ENCODE data around the gene RAX. TPM values are rescaled to one million over a fixed set of nuclear protein-coding genes. Genes with fewer than 3 reads are reported as not detected.

The RAX gene
- total RNA-seq, 1 donor: not detected

DNA sequence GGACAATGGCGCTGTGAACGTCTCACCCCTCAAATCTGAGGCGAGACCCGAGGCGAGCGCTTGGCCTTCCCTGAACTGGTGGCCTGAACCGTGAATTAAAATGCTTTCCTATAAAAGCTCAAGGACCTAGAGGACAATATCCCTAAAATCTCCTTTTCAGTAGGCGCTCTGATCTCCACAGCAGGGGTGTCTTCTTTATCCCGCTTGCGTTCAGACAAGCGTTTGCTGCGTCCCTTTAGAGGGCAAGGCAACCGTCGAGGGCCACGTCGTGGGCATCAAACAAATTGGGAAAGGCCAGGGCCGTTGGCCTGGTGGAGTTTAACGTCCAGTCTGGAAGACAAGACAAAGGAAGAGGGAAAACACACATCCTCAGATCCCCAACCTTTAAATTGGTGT lies 1.3 kb upstream of the RAX start:
- no peak for DNase-seq (ENCODE audit: low read depth)
- TF ChIP-seq, protein P1, sequence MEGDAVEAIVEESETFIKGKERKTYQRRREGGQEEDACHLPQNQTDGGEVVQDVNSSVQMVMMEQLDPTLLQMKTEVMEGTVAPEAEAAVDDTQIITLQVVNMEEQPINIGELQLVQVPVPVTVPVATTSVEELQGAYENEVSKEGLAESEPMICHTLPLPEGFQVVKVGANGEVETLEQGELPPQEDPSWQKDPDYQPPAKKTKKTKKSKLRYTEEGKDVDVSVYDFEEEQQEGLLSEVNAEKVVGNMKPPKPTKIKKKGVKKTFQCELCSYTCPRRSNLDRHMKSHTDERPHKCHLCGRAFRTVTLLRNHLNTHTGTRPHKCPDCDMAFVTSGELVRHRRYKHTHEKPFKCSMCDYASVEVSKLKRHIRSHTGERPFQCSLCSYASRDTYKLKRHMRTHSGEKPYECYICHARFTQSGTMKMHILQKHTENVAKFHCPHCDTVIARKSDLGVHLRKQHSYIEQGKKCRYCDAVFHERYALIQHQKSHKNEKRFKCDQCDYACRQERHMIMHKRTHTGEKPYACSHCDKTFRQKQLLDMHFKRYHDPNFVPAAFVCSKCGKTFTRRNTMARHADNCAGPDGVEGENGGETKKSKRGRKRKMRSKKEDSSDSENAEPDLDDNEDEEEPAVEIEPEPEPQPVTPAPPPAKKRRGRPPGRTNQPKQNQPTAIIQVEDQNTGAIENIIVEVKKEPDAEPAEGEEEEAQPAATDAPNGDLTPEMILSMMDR (IDR thresholded peaks at IDR 0.05; ENCODE audit: insufficient read depth, low read depth, low read length): no peak
- H3K4me3 ChIP-seq (ENCODE audit: low read depth, low read length): no peak overlapping the region

DNA sequence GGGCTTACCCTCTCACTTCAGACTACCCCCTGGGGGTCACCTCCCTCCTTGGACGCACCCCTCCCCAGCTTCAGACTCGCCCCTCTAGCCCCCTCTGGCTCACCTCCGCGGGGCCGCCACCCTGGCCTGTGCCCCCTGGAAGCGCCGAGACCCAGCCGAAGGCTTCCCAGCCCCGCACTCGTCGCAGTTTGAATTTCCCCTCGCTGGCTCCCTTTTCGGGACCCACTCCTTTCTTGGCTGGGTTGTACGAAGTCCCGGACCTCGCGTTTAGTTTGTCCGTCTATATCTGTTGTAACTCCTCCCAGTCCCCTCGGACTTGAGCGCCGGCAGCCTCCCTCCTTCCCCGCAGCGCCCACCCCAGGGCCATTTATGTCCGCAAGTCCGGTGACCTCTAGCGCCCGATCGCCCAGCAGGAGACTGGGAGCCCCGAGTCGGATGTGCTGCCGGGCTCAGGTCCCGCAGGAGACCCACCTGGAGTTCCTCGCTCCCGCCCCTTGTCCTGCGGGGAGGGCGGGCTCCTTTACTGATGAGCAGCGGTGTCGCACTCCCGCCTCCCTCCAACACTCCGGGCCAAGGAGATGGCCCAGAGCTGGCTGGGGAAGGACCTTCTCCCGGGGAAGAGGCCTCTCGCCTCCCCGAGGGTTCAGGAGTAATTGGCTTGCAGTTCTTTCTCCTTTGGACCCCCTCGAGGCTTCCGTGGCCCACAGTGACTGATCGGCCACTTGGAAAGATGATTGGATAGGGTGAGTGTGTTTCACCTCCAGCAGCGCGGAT lies 692 bp upstream of the RAX start:
- no peak for DNase-seq (ENCODE audit: low read depth)
- TF ChIP-seq, protein P1 (IDR thresholded peaks at IDR 0.05; ENCODE audit: insufficient read depth, low read depth, low read length): no peak
- no peak overlapping the region for H3K4me3 ChIP-seq (ENCODE audit: low read depth, low read length)

DNA sequence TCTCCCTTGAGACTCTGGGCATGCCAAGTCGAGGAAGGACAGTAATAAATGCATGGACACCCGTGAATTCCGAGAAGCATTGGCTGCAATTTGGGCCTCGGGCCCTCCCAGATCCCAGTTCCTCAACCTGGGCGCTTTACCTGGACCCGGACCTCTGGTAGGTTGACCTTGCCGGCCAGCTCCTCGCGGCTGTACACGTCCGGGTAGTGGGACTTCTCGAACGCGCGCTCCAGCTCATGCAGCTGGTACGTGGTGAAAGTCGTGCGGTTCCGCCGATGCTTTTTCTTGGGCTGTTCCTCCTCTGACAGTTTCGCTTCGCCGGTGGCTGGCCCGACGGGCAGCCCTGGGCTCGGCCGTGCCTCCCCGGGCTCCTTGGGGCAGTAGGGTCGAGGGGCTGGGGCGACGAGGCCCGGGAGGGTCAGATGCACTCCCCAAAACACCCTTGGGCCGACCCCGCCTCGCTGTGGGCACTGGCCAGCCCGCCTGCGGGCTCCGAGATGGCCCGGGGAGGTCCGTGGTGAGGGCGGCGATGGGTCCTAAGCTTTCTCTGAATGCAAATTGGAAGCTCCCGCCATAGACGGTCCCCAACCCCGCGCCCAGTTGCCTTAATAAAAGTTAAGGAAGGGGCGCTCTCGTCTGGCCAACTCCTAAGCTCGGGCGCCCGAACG lies 899 bp downstream of the RAX start:
- no peak for DNase-seq (ENCODE audit: low read depth)
- no peak overlapping the region for H3K4me3 ChIP-seq (ENCODE audit: low read depth, low read length)
- TF ChIP-seq, protein P1 (IDR thresholded peaks at IDR 0.05; ENCODE audit: insufficient read depth, low read depth, low read length): no peak

DNA sequence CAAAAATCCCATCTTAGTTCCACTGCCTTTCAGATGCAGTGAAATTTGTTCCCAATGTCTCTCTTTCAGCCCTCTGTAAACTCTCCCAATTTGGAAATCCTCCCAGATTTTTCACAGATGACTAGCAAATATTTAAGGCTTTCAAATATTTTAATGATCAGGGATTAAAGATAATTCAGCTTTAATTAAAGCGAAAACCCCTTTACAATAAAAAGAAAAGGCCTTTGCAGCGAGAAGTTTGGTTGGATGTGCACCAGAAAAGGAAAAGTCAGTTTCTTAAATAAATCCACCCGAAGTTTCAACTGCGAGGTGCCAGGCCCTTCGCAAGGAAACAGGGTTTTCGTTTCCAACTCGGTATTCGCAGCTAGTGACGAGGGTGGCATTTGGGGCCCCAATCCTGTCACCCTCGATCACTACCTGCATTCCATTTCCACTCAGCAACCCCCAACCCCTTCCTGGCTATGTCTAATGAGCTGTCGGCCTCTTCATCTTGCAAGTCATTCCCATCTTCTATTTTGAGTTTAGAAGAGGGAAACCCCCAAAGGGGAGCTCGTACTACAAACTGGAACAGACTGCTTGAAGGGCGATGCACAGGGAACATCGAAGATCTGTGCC lies 1.5 kb downstream of the RAX start:
- H3K4me3 ChIP-seq (ENCODE audit: low read depth, low read length): no peak overlapping the region
- TF ChIP-seq, protein P1 (IDR thresholded peaks at IDR 0.05; ENCODE audit: insufficient read depth, low read depth, low read length): no peak
- no peak for DNase-seq (ENCODE audit: low read depth)

DNA sequence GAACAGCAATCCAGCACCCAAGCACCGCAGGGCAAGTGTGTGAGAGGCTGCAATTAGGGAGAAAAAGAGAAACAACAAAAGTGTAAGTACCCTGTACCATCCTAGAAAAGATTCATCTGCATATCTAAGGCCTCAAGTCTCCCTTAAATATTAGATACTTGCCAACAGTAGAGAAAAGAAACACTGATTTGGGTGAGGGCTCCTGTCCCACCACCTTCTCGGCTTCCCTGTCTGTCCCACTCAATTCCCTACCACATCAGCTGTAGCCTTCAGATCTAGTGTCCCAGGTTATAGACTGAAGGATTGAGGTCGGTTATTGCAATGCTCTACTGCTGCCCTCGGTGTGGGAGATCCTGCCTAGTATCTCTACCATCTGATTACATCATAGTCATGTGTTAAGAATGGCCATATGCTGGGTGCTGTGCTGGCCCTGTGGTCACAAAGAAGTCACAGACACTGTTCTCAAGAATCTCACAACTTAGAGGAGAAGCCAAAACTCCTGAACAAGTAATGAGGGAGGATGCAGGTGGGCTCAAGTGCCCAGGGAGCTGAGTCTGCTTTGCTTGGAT lies 2.5 kb downstream of the RAX start:
- TF ChIP-seq, protein P1 (IDR thresholded peaks at IDR 0.05; ENCODE audit: insufficient read depth, low read depth, low read length): no peak
- no peak overlapping the region for H3K4me3 ChIP-seq (ENCODE audit: low read depth, low read length)
- no peak for DNase-seq (ENCODE audit: low read depth)

DNA sequence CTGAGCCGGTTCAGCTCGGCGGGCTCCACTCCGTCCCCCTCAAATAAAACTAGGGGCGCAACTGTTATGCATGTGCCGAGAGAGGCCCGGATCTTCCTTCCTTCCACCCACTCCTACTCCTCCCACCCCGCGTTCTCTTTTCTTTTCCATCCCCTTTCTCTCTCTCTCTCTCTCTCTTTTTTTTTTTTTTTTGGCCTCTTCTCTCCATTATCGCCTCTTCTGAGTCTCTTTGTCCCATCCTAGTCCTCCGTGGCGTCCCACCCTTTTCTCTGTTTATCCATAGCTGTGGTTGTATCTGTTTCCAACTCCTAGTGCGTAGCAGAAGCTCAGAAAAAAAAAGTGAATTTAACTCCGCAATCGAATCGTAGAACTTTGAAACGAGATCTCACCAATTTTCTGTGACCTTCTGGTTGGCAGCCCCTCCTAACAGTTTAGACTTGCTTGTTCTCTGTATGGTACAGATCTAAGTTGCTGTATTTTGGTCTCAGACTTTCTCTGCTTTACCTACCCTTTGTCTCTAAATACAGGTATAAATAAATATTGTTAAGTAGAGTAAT lies 3.6 kb downstream of the RAX start:
- H3K4me3 ChIP-seq (ENCODE audit: low read depth, low read length): no peak overlapping the region
- TF ChIP-seq, protein P1 (IDR thresholded peaks at IDR 0.05; ENCODE audit: insufficient read depth, low read depth, low read length): no peak
- DNase-seq (ENCODE audit: low read depth): no peak

All from fibroblast of villous mesenchyme (primary cell).